GM18870 (cell line): ENCODE results near the gene DCBLD2.
"Not testable (repeated sequence)": the region's sequence is repeated elsewhere in the genome, so short reads cannot be mapped to it uniquely, and the experiment has no call there.

Source experiments
- ATAC-seq: cut with Tn5 transposase; IDR thresholded peaks from one replicate; pipeline ENCODE4 v1.9.1; 2021; ENCODE audit warnings: moderate library complexity; ENCODE audit not compliant: unreplicated experiment

The DCBLD2 gene

GRCh38 chr3:98831060-98831459 lies 70.4 kb downstream of the DCBLD2 start:
- ATAC-seq, result not testable (repeated sequence)

GRCh38 chr3:98829246-98829832 lies 72.2 kb downstream of the DCBLD2 start:
- ATAC-seq, result no peak

GRCh38 chr3:98827221-98827920 lies 74.1 kb downstream of the DCBLD2 start:
- ATAC-seq, result no peak

GRCh38 chr3:98826126-98826525 lies 75.4 kb downstream of the DCBLD2 start:
- ATAC-seq, result no peak

- ATAC-seq, result no peak
Observed at GRCh38 chr3:98824256-98824655, 77.2 kb downstream of the DCBLD2 start.

GRCh38 chr3:98823791-98824190 lies 77.7 kb downstream of the DCBLD2 start:
- no peak for ATAC-seq

- no peak for ATAC-seq
Observed at GRCh38 chr3:98821063-98821462, 80.4 kb downstream of the DCBLD2 start.

- peak; percentile 79 for ATAC-seq
Observed at GRCh38 chr3:98817547-98818041, 83.9 kb downstream of the DCBLD2 start.

GRCh38 chr3:98814817-98815420 lies 86.6 kb downstream of the DCBLD2 start:
- no peak for ATAC-seq

GRCh38 chr3:98812851-98813374 lies 88.6 kb downstream of the DCBLD2 start:
- ATAC-seq, result peak; percentile 38

GRCh38 chr3:98811048-98811447 lies 90.4 kb downstream of the DCBLD2 start:
- ATAC-seq, result no peak

- ATAC-seq, result no peak
Observed at GRCh38 chr3:98809557-98809956, 91.9 kb downstream of the DCBLD2 start.

GRCh38 chr3:98808071-98808470 lies 93.4 kb downstream of the DCBLD2 start:
- ATAC-seq, result no peak

- ATAC-seq, result no peak
Observed at GRCh38 chr3:98807561-98807960, 93.9 kb downstream of the DCBLD2 start.

- no peak for ATAC-seq
Observed at GRCh38 chr3:98807011-98807410, 94.5 kb downstream of the DCBLD2 start.

- ATAC-seq, result no peak
Observed at GRCh38 chr3:98806521-98806920, 95.0 kb downstream of the DCBLD2 start.

- ATAC-seq, result no peak
Observed at GRCh38 chr3:98805571-98805970, 95.9 kb downstream of the DCBLD2 start.

GRCh38 chr3:98801043-98801747 lies 100.3 kb downstream of the DCBLD2 start:
- ATAC-seq, result no peak

GRCh38 chr3:98800401-98800800 lies 101.1 kb downstream of the DCBLD2 start:
- ATAC-seq, result no peak

GRCh38 chr3:98799479-98799878 lies 102.0 kb downstream of the DCBLD2 start:
- ATAC-seq, result no peak

- no peak for ATAC-seq
Observed at GRCh38 chr3:98798820-98799219, 102.7 kb downstream of the DCBLD2 start.
